Measurements from ENCODE around the gene SHISA7.
"Not testable (repeated sequence)": the region's sequence is repeated elsewhere in the genome, so short reads cannot be mapped to it uniquely, and the experiment has no call there.

Gene SHISA7

DNA sequence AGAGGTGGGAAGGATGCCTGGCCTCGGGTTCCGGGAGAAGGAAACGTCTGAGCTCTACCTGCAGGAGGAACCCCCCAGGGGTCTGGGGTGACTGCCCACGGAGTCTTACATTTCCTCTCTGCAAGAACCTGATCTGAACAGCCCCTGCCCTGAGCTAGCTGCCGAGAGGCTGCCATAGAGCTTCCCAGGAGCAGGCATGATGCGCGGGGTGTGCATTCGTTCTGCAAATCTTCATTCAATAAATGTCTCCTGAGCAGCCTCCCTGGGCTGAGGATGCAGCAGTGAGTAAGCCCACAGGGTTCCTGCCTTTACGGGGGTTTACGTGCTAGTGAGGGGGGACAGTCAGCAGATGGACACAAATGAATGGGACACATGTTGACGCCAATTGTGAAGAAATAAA is 1.5 kb upstream of the SHISA7 start:
- DNase-seq, result no peak

DNA sequence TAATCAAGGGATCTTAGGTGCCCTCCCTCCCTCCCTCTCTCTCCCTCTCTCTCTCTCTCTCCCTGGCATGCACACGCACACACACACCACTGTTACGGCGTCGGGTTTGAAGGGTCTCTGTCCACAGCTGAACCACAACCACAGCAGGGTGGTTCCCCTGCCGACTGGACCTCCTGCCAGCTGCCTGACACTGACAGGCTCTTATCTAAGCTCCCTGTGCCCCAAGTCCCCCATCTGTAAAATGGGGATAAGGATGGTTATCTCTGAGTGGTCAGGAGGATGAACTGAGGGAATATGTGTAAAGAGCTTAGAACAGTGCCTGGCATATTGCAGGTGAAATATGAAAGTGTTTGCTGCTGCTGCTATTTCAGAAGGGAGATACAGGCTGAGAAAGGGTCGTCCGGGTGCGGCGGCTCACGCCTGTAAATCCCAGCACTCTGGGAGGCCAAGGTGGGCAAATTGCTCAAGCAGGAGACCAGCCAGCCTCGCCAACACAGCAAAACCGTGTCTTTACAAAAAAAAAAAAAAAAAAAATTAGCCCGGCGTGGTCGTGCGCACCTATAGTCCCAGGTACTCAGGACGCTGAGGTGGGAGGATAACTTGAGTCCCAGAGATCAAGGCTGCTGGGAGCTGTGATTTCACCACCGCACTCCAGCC is 852 bp upstream of the SHISA7 start:
- no peak for DNase-seq

DNA sequence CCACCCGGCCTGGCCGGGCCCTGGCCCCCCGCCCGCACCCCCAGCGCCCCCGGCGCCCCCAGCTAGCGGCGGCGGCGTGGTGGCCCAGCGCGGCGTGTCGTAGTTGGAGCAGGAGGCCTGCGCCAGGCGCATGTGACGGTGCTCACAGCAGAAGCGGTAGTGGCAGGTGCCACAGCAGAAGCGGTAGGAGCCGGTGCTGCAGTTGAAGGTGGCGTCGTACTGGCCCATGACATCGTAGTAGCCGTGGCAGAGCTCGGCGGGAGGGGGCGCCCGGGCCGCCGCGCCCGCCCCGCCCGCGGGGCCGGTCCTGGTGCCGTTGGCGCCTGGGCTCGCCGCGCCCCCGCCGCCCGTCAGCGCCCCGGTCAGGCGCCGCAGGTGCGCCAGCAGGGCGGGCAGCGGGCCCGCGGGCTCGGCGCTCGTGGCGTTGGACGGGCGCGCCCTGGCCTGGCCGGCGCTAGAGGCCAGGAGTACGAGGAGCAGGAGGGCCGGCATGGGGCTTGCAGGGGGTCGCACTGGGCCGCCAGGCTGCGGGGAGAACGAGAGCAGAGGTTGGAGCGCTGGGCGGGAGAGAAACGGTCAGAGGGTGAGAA is 633 bp downstream of the SHISA7 start:
- DNase-seq, result peak in 1 of 2 experiments; percentile 50

DNA sequence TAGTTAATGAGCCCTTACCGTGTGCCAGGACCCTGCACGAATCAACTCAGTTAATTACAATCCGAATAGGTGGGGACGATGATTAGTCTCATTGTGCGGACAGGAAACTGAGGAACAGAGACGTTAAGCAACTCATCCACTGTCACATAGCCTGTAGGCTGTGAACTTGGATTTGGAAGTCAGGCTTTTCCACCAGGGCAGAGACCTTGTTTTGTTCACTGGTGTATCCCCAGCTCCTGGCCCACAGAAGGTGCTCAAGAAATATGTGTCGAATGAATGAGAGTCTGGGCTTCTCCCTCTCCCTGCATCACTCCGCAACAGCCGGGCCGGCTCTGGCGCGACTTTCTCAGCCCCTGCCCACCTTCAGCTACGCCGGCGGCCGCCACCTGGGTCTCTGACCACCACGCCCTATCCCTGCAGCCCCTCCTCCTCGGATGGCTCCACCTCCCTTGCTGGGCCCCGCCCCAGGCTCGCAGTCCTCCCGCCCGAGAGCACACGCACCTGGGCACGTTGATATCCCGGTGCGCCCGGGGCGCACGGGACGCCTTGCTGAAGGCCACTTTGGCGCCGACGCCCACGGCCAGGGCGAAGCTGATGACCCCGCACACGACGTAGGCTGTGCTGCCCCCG is 1.3 kb downstream of the SHISA7 start:
- peak in 1 of 2 experiments; percentile 33 for DNase-seq

DNA sequence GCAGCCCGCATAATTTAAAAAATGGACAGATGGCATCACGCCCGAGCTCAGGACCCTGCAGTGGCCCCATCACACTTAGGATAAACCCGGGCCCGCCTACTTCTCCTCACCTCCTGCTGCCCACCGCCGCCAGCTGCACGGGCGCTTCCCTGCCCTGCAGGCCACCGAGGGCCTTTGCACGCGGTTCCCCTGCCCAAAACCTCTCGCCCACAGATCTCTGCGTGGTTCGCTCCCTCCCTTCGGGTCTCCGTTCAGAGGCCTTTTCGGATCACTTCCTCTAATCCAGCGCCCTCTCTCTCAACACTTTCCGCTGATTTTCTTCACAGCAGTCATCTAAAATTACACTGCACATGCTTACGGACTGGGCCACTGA is 1.8 kb downstream of the SHISA7 start:
- DNase-seq, result no peak

DNA sequence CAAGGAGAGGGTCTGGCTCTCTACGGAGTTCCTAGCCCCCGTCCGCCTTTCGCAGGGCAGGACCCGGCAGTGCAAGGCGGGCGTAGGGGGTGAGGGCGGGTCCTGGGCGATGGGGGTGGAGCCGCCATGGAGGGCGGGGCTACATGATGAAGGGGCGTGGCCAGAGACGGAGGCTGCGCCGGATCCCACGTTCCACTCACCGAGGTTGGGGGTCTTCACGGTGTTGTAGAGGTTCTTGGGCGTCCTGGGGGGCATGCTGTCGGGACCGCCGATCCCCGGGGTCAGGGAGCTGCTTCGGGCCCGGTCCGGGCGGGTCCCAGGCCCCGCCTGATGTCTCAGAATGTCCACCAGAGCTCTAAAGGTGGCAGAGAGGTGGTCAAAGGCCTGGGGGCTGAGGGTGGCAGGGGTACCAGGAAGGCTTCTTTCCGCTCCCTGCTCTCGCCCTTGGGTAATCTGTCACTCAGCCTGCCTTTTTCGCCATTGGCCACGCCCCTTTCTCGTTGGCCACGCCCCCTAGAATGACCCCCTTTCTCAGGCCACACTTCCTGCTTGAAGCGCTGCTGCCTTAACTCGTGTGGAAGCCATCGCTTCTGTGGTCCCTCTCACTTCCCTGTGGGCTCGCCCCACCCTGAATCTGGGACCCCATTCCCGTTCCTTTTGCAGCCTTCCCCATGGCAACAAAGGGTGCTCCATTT is 2.5 kb downstream of the SHISA7 start:
- no peak for DNase-seq

DNA sequence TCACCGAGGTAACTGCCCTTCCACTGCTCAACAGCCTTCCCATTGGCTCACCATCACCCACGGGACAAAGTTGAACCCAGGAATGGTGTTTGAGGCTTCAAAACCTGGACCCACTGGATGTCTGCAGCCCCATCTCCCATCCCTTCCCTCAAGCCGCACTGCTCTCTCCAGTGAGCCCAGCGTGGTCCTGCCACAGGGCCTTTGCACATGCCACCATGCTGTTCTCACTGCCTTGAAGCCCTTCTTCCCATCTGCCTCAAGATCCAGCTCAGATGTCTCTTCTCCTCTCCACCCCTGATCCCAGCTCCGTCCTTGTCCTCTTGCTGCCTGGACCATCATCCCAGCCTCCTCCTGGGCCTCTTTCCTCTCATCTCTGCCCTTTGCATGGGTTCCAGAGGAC is 4.0 kb downstream of the SHISA7 start:
- DNase-seq, result no peak

DNA sequence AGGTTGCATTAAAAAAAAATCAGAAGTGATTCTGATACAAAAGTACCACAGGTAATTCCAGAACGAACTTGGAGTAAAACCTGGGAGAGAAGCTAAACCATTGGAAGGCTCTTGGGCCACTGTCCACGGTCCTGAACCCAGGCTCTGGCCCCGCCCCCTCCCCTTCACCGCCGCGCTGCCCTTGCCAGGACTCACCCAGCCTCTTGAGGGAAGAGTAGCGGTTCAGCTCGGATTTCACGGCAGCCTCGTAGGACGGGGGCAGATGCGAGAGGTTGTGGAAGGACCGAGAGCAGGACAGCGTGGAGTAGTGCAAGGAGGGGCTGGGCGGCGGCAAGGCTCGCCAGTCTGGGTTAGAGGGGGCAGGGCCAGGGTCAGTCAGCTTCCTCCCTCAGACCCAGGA is 5.7 kb downstream of the SHISA7 start:
- DNase-seq, result no peak

DNA sequence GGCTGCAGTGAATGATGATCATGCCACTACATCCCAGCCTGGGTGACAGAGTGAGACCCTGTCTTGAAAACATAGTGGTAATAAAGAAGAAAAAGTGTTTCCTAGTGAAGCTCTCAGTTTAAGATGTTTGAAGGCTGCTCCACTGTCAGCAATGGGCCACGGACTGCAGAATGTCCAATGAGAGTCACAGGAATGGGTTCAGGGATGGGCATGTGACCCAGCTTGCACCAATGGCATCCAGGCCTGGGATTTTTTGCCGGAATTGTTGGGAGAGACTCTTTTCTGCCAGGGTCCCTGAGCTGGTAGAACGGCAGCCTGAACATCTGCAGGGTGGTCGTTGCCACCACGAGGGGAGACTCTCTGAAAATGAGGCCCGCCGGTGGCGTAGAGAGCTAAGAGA is 6.3 kb downstream of the SHISA7 start:
- no peak for DNase-seq

DNA sequence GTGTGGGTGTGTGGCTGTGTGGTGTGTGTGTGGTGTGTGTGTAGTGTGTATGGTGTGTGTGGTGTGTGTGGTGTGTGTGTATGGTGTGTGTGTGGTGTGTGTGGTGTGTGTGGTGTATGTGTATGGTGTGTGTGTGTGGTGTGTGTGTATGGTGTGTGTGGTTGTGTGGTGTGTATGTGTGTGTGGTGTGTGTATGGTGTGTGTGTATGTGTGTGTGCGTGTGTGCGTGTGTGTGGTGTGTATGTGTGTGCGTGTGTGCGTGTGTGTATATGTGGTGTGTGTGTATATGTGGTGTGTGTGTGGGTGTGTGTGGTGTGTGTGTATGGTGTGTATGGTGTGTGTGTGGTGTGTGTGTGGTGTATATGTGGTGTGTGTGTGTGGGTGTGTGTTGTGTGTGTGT is 8.1 kb downstream of the SHISA7 start:
- DNase-seq, result no peak

DNA sequence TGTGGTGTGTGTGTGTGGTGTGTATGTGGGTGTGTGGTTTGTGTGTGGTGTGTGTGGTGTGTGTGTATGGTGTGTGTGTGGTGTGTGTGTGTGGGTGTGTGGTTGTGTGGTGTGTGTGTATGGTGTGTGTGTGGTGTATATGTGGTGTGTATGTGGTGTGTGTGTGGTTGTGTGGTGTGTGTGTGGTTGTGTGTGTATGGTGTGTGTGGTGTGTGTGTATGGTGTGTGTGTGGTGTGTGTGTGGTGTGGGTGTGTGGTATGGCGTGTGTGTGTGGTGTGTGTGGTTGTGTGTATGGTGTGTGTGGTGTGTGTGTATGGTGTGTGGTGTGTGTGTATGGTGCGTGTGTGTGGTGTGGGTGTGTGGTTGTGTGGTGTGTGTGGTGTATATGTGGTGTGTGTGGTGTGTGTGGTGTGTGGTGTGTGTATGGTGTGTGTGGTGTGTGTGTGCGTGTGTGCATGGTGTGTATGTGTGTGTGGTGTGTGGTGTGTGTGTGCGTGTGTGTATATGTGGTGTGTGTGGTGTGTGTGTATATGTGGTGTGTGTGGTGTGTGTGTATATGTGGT is 8.7 kb downstream of the SHISA7 start:
- DNase-seq, result no peak

DNA sequence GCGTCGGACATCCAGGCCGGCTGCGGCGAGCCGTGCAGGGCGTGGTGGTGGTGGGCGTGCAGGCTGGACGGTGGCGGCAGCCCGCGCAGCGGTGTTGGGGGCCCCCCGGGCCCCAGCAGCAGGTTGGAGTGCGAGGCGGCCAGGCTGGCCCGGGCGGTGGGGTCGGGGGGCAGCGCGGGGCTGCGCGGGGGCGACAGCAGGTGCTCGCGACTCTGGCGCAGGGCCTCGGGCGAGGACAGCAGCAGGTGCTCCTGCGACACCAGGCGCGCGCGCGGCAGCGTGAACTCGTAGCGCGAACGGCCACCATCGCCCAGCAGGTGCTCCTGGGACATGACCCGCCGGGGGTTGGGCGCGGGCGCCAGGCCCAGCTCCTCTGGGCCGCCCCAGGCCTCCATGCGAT is 9.8 kb downstream of the SHISA7 start:
- DNase-seq, result no peak

DNA sequence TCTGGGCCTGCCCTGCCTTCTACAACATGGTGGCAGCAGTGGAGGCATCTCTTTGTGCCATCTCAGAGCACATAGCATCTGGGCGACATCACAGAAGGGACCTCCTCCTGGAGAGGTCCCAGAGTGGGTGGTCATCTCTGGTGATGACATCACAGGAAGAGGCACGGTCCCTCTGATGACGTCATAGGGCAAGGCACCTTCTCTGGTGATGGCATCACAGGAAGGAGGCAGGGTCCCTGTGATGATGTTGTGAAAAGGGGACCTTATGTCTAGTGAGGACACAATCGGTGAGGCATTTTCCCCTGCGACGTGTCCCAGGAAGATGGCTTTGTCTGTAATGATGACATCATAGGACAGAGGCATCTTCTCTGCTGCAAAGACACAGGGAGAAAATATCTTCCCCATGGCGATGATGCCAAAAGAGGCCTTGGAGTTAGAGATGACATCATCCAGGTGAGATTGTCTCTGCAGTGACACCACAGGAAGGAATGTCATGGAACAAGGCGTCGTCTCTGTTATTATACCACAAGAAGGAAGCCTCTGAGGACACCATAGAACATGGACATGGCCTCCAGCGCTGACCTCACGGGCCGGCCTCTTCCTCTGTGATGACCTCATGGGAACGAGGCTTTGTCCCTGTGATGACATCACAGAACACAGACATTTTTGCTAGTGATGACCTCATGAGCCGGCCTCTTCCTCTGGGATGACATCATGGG is 10.7 kb downstream of the SHISA7 start:
- no peak for DNase-seq

DNA sequence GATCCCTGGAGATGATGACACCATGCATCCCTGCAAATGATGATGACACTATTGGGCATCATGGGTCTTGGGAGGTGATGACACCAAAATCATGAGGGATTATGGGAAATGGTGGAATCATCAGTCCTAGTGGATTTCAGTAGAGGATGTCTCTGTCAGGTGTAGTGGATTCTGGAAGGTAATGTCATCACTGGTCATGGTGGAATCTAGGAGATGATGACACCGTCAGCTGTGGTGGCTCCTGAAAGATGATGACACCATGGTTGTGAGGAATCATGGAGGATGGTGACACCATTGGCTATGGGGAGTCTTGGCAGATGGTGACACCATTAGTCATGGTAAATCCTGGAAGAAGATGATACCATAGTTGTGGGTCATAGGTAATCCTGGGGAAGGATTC is 11.9 kb downstream of the SHISA7 start:
- DNase-seq, result no peak

DNA sequence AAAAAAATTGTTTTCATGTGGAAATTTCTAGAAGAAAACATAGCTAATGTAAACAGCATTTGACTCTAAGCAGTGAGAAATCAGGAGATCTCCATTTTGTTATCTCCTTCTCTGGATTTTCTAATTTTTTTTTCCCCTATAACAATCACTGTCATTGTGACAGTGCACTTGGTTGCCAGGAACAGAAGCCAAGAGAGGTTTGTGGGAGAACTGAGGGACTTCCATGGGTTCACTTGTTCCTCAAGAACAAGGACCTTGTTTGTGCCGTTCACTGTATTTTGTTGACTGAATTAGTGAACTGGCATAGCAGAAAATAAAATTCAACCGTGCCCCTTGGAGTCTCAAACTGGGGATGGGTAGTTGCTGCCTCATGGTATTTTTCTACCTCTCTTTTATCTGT is 17.1 kb downstream of the SHISA7 start:
- DNase-seq, result no peak

DNA sequence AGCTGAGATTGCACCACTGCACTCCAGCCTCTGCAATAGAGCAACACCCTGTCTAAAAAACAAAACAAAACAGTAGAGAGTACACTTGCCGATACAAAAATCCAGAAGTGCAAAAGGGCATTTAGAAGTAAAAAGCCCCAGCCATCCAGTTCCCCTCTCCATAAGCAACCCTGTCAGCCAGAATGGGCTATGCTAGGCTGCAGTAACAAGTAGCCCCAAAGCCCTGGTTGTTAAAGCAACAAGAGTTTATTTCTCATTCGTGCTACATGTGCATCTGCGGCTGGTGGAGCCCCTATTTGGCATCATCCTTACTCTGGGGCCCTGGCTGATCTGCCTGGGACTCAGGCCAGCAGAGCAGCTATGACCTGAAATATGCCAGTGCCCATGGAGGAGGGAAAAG is 18.6 kb downstream of the SHISA7 start:
- no peak for DNase-seq

DNA sequence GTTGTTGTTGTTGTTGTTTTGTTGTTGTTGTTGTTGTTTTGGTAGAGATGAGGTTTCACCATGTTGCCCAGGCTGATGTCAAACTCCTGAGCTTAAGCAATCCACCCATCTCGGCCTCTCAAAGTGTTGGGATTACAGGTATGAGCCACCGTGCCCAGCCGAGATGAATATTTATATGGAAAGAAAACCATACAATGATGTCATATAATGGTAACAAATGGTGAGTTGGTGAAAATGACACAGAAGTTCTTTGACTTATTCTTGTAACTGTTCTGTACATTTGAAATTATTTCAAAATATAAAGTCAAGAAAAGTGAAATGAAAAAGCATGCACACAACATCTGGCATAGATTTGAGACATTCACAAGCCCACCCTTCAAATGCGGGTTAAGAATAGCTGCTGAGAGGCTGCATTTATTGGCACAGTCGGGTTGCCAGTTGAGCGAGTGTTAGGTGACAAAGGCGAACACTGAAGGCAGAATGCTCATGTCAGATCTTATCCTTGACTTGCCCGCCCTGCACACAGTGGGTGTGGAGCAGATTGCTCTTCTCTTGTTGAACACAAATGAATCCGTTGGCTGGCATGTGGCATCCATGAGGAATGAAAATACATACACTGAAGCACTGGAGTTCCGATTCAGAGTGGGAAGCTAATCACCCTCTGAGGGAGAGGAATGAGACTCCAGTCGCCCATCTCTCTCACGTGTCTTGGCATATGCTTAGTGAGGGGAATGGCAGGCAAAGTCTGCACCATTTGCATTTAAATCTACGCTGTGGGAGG is 19.7 kb downstream of the SHISA7 start:
- DNase-seq, result no peak

DNA sequence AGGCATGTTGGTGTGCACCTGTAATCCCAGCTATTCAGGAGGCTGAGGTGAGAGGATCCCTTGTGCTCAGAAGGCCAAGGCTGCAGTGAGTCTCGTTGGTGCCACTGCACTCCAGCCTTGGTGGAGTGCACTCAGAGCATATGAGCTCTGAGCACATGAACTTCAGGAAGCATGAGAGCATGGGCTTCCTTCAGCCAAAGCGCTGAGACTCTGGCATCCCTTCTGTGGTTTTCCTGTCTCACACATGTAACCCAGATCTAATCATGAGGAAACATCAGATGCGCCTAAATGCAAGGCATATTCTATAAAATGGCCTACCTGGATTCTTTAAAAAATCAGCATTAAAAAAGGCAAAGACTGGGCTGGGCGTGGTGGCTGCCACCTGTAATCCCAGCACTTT is 21.8 kb downstream of the SHISA7 start:
- not testable (repeated sequence) for DNase-seq

DNA sequence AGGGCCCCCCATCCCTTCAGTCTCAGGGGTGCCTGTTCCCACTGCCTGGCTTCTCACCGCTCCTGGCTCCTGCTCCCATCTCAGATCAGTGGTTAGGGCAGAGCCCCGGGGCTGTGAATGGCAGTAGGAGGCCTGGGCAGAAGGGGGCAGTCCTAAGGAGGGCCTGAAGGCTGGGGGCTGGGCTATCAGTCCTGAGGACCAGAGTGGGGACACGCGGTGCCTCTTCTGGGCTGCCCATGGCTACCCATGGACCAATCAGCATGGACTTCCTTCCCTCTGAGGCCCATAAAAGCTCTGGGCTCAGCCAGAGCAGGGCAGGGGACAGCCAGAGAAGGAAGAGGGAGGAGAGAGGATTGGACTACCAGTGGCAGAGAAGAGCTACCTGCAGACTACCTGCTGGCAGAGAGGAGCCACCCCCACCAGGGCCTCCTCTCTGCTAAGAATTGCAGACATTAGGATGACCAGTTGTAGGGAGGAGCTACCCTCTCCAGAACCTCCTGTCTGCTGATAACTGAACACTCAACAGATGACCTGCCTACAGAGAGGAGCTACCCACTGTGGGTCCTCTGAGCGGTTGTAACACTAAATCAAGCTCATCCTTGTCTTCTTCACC is 23.4 kb downstream of the SHISA7 start:
- no peak for DNase-seq

DNA sequence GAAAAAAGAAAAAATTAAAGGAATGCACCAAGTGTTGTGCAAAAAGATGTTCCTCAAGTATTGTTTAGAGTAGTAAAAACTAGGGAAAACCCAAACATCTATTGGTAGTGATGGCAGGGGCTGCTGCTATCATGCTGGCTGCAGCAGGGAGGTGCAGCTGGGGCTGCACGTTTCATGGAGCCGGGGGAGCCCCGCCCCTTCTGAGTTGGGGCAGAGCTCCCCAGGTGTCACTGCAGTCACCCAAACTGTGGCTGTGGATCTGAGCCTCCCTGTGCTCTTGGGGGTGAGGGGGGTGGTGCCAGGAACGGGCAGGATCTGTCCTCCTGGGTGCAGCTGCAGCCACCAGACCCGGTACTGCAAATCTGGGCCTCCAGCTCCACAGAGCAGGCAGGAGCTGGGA is 24.0 kb downstream of the SHISA7 start:
- DNase-seq, result no peak

DNA sequence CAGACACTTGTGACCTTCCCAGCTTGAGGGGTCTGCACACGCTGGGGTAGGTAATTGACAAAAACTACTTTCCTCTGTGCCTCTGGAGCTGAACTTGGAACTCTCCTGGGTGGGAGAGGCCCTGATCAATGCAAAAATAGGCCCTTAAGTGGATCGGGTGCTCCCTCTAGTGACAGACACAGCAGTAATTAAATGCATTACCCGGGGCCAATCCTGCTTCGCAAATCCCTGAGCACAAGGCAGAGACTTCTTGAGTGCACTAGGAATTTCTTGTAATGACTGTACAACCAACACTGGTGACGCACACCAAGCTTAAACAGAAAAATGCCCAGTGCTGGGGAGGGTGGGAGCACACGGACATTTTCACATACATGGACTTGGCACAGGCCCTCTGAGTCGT is 24.9 kb downstream of the SHISA7 start:
- DNase-seq, result peak; percentile 34 to 58

DNA sequence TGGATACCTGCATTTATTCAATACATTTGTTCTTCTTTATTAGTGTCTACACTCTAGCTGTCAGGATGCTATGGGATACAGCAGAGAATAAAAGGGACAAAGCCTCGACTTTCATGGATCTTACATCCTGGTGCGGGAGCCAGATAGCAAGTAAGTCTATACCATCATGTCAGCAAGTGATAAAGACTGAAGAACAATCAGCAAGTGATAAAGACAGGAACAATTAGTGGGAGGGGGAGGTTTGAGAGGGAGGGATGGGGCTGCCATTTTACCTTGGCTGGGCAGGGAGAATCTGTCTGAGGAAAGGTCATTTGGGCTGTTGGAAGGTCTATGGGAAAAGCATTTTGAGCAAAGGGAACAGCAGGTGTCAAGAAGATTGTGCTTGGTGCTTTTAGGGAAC is 32.9 kb downstream of the SHISA7 start:
- DNase-seq, result no peak

Measured in NCI-H1930 (cell line).